NB4 (cell line): ENCODE measurements around the gene RXRB.

Experiments
- CTCF ChIP-seq: IDR thresholded peaks from one replicate; pipeline ENCODE4 v1.5.1; 2012; ENCODE audit warnings: low read depth, low read length
- POLR2A ChIP-seq: IDR thresholded peaks from 2 replicates; pipeline ENCODE4 v1.6.1; 2011; ENCODE audit warnings: mild to moderate bottlenecking; ENCODE audit not compliant: insufficient read length; ENCODE audit errors: extremely low read depth

DNA sequence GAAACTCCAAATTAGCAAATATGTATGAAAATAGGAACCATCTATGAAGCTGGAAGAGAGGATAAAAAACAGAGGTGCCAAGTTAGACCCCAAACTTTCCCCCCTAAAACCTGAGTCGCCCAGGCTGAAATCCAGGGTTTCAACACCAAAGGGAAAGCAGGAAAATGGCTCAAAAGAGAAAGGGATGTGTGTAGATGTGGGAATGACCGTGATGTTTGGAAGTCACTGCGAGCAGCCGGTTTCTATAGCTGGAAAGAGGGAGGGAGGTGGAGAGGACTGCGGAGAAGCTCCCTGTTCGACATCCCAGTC is 12.3 kb upstream of the RXRB start:
- TF ChIP-seq CTCF (no peak), POLR2A (no peak)
